ENCODE measurements around the gene RPUSD1. TPM values are rescaled to one million over a fixed set of nuclear protein-coding genes. Genes with fewer than 3 reads are reported as not detected.

Gene RPUSD1
- total and polyA plus RNA-seq, 8 donors = 9.0 to 43.7 (median 20.1) TPM

DNA sequence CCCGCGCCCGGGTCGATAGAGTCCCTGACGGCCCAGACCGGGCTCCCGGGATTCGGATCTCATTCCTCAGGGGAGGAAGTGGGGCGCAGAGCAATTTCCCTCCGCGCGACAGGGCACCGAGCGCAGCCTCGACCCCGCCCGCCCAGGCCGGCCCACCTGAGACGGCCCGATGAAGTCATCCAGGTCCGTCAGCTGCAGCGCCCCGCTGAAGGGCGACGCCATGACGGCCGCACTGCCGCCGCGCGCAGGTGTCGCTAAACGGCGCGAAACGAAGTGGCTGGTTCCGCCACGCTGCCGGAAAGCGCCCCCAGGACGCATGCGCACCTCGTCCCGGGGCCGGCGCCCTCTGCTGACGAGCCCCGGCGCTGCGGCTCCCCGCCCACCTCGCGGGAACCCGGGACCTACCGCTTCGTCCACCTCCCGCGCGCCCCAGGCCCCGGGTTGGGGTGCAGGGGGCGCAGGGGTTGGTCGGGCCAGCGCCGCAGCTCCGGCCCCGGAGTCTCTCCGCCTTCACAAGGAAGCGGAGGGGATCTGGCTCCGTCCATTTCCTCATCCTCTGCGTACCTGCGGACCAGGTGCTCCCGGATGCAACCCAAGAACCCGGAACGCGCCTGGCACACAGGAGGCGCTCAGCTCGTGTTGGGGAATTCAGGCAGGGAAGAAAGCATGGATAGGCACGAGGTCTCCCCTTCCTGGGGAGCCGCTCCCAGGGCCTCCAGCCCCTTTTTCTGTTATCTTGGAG, 47.2 kb downstream of the RPUSD1 start, which contains the start of gene CIAO3:
TSS of gene CIAO3 (minus strand) at position 234 of the 742 bp plus-strand sequence. CDS start at position 222, 12 bp downstream.
- peaks cover 21 to 35% (median 29%) of the 10 kb centered on the region in 4 donors for H3K36me3 ChIP-seq
- intact Hi-C loops (cut with DNase I; ENCODE audit: low total_unique reads) = no loop called here
- no peak for TF ChIP-seq EP300 (IDR thresholded peaks at IDR 0.05)
- TF ChIP-seq, protein P1, sequence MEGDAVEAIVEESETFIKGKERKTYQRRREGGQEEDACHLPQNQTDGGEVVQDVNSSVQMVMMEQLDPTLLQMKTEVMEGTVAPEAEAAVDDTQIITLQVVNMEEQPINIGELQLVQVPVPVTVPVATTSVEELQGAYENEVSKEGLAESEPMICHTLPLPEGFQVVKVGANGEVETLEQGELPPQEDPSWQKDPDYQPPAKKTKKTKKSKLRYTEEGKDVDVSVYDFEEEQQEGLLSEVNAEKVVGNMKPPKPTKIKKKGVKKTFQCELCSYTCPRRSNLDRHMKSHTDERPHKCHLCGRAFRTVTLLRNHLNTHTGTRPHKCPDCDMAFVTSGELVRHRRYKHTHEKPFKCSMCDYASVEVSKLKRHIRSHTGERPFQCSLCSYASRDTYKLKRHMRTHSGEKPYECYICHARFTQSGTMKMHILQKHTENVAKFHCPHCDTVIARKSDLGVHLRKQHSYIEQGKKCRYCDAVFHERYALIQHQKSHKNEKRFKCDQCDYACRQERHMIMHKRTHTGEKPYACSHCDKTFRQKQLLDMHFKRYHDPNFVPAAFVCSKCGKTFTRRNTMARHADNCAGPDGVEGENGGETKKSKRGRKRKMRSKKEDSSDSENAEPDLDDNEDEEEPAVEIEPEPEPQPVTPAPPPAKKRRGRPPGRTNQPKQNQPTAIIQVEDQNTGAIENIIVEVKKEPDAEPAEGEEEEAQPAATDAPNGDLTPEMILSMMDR (IDR thresholded peaks at IDR 0.05) = peak in 5 of 7 experiments; percentile 88 to 97 (median 94)
- peak in 1 of 4 donors; percentile 26 for TF ChIP-seq POLR2A (IDR thresholded peaks at IDR 0.05)
- peak; percentile 99 for TF ChIP-seq POLR2AphosphoS5 (IDR thresholded peaks at IDR 0.05)
- WGBS, 5 donors = 0 to 1% (median 1%) methylated on average over 28 to 79 of the region's 79 CpGs
- DNase-seq = peak; percentile 91 to 96
- peaks cover 0 to 33% (median 0%) of the 10 kb centered on the region in 3 donors for H3K27me3 ChIP-seq
- peak within 1 kb of the TSS; percentile 77 to 97 (median 92) for H3K4me3 ChIP-seq
- peak within 1 kb of the TSS; percentile 81 to 90 (median 85) for H3K27ac ChIP-seq
- H3K9me3 ChIP-seq = no peaks in the 10 kb centered on the region
- peaks cover 10 to 28% (median 20%) of the 10 kb centered on the region in 4 donors for H3K4me1 ChIP-seq

DNA sequence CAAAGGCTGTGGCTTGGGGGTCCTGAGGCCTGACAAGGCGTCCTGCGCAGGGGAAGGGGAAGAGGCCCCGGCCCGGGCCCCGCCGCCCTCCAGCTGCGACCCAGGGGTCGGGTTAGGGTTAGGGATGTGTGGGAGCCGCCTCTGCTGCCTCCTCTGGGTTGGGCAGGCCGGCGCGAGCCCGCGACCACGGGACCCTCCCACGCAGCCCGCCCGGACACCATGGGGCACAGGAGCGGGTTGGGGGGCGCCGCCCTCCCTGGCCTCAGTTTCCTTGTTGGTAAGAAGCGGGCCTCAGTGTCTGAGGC, 47.8 kb downstream of the RPUSD1 start:
- Histone ChIP-seq H3K9me3 (no peaks in the 10 kb centered on the region), H3K36me3 (peaks cover 26 to 40% (median 35%) of the 10 kb centered on the region in 4 donors), H3K27ac (peak overlapping the region; percentile 65 to 87 (median 84)), H3K27me3 (peaks cover 0 to 33% (median 0%) of the 10 kb centered on the region in 3 donors), H3K4me1 (peaks cover 10 to 28% (median 20%) of the 10 kb centered on the region in 4 donors), H3K4me3 (peak overlapping the region; percentile 77 to 97 (median 92))
- 0 to 1% (median 1%) methylated on average over 14 to 22 of the region's 22 CpGs; no CpG with 5 or more reads in 1 of the 5 donors for WGBS, 5 donors
- TF ChIP-seq POLR2A (IDR thresholded peaks at IDR 0.05) = no peak
- TF ChIP-seq, protein P1 (IDR thresholded peaks at IDR 0.05) = no peak
- no peak for TF ChIP-seq POLR2AphosphoS5 (IDR thresholded peaks at IDR 0.05)
- no peak for TF ChIP-seq EP300 (IDR thresholded peaks at IDR 0.05)
- intact Hi-C loops (cut with DNase I; ENCODE audit: low total_unique reads) = no loop called here
- no peak for DNase-seq

DNA sequence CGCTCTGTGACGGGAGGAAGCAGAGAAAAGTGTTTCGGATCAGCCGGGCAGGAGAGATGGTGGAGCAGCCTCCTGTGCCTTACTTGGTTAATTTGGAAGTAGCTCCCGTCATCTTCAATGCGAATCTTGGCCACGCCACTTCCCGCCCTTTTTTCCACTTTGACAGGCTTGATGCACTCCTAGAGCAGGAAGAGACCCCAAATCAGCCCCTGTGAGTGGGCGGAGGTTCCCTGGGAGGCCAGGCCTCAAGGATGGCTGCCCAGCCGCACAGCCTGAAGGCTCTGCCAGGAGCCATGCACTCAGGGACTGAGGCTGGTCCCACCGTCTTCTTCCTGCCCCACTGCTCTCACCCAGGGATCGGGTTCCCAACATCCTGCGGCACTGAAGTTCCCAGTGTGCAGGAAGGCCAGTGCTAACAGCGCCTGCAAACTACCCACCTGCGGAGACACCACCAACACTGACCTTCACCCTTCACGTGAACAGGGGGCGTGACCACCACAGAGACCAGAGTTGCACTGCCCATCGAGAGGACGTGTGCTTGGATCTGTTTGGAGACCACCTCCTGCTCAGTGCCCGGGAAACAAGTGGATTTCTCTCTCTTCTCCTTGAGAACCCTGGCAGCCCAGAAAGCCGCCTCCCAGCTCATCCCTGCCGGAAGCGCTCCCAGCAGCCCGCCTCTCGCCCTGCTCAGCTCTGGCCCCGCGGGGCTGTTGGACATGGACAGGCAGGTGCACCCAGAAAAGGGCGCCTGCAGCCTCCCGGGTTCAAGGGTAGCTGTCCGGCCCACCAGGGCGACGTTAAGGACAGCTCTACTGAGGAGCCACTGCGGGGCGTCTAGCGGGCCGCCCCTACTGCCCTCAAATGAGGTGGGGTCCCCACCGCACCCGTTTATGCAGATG, 48.4 kb downstream of the RPUSD1 start:
- peak in 1 of 2 donors; percentile 32 for DNase-seq
- Histone ChIP-seq H3K4me3 (peak overlapping the region; percentile 77 to 97 (median 92)), H3K9me3 (no peaks in the 10 kb centered on the region), H3K36me3 (peaks cover 31 to 46% (median 41%) of the 10 kb centered on the region in 4 donors), H3K27me3 (peaks cover 0 to 29% (median 0%) of the 10 kb centered on the region in 3 donors), H3K27ac (peak overlapping the region in 3 of 5 donors; percentile 81 to 87 (median 85)), H3K4me1 (peaks cover 10 to 28% (median 20%) of the 10 kb centered on the region in 4 donors)
- intact Hi-C loops (cut with DNase I; ENCODE audit: low total_unique reads) = no loop called here
- WGBS, 5 donors = 36 to 57% (median 41%) methylated on average over 26 to 38 of the region's 38 CpGs
- TF ChIP-seq, protein P1 (IDR thresholded peaks at IDR 0.05) = no peak

DNA sequence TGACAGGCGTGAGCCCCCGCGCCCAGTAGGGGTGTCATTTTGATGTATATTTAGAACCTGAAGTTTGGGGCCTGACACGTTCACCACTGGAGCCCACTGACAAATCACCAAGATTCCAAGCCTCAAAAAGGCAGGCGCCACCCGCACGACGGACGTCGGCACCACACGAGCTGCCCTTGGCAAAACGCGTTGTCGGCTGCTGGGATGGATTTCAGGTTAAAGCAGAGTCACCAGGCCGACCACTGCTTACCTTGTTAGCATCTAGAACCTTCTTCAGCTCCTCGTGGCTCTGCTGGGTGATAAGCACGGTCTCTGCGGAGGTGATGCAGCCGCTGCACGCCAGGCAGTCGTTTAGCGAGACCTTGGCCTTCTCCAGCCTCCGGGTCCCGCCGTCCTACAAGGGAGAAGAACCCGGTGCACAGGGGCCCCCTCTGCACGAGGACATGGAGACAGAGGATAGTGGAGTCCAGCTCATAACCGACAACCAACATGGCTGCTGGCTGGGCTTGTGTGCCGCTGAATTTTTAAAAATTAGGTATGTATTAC, 51.2 kb downstream of the RPUSD1 start:
- DNase-seq = no peak
- WGBS, 5 donors = 95 to 97% (median 96%) methylated on average over 26 to 29 of the region's 29 CpGs
- H3K4me3 ChIP-seq = no peak overlapping the region
- H3K27me3 ChIP-seq = peaks cover 0 to 7% (median 0%) of the 10 kb centered on the region in 3 donors
- peaks cover 46 to 74% (median 69%) of the 10 kb centered on the region in 4 donors for H3K36me3 ChIP-seq
- no peaks in the 10 kb centered on the region for H3K9me3 ChIP-seq
- TF ChIP-seq POLR2AphosphoS5 (IDR thresholded peaks at IDR 0.05) (no peak), EP300 (IDR thresholded peaks at IDR 0.05) (no peak), POLR2A (IDR thresholded peaks at IDR 0.05) (no peak)
- TF ChIP-seq, protein P1 (IDR thresholded peaks at IDR 0.05) = no peak
- intact Hi-C loops (cut with DNase I; ENCODE audit: low total_unique reads) = no loop called here
- H3K4me1 ChIP-seq = peaks cover 10 to 28% (median 20%) of the 10 kb centered on the region in 4 donors
- H3K27ac ChIP-seq = no peak overlapping the region

Data from stomach (tissue), 9 donors.